GM23248 (cell line): Measurements from ENCODE around the gene OR1K1. TPM values are rescaled to one million over a fixed set of nuclear protein-coding genes. Genes with fewer than 3 reads are reported as not detected.

ENCODE experiments used
- DNase-seq: peaks from one replicate; pipeline ENCODE4 v3.0.0-alpha.2; 2015
- H2AFZ ChIP-seq: fragments of 200-600 bp; sonication (generic); 2 replicates; pipeline ENCODE4 v1.6.1; 2016; ENCODE audit warnings: antibody characterized with exemption
- H3F3A ChIP-seq: fragments of 200-600 bp; sonication (generic); 2 replicates; pipeline ENCODE4 v1.6.1; 2016; ENCODE audit warnings: mild to moderate bottlenecking, antibody characterized with exemption, mixed run types; ENCODE audit not compliant: insufficient read depth
- H3K27ac ChIP-seq: fragments of 200-600 bp; sonication (generic); 2 replicates; pipeline ENCODE4 v1.5.1; 2016; ENCODE audit warnings: mild to moderate bottlenecking
- H3K27me3 ChIP-seq: fragments of 200-600 bp; sonication (generic); replicated peaks from 2 replicates; pipeline ENCODE4 v1.6.1; 2016; ENCODE audit warnings: mild to moderate bottlenecking; ENCODE audit not compliant: insufficient read depth
- H3K36me3 ChIP-seq: fragments of 200-600 bp; sonication (generic); 2 replicates; pipeline ENCODE4 v1.6.1; 2016; ENCODE audit warnings: low read depth, mild to moderate bottlenecking
- H3K4me1 ChIP-seq: fragments of 200-600 bp; sonication (generic); 2 replicates; pipeline ENCODE4 v1.6.1; 2016; ENCODE audit warnings: mild to moderate bottlenecking; ENCODE audit not compliant: insufficient read depth
- H3K4me2 ChIP-seq: fragments of 200-600 bp; sonication (generic); one replicate; pipeline ENCODE4 v1.6.1; 2016; ENCODE audit warnings: mild to moderate bottlenecking; ENCODE audit not compliant: unreplicated experiment
- H3K4me3 ChIP-seq: fragments of 200-600 bp; sonication (generic); 2 replicates; pipeline ENCODE4 v1.5.1; 2016; ENCODE audit warnings: mild to moderate bottlenecking
- H3K79me2 ChIP-seq: fragments of 200-600 bp; sonication (generic); 2 replicates; pipeline ENCODE4 v1.6.1; 2016; ENCODE audit warnings: mild to moderate bottlenecking; ENCODE audit not compliant: insufficient read depth
- H3K9ac ChIP-seq: fragments of 200-600 bp; sonication (generic); 2 replicates; pipeline ENCODE4 v1.6.1; 2016; ENCODE audit warnings: mild to moderate bottlenecking
- H3K9me2 ChIP-seq: fragments of 200-600 bp; sonication (generic); 2 replicates; pipeline ENCODE4 v1.6.1; 2016; ENCODE audit warnings: mixed run types, mild to moderate bottlenecking, moderate library complexity; ENCODE audit not compliant: insufficient read depth
- H3K9me3 ChIP-seq: fragments of 200-600 bp; sonication (generic); one replicate; pipeline ENCODE4 v1.6.1; 2017; ENCODE audit warnings: low read depth
- H4K20me1 ChIP-seq: fragments of 200-600 bp; sonication (generic); 2 replicates; pipeline ENCODE4 v1.6.0; 2016; ENCODE audit not compliant: insufficient read depth
- EZH2 ChIP-seq: fragments of 200-600 bp; sonication (generic); IDR thresholded peaks from 2 replicates; pipeline ENCODE4 v1.6.1; 2018; ENCODE audit warnings: antibody characterized with exemption, mild to moderate bottlenecking; ENCODE audit not compliant: insufficient read depth, poor library complexity, severe bottlenecking
- EZH2phosphoT487 ChIP-seq: fragments of 200-600 bp; sonication (generic); IDR thresholded peaks from 2 replicates; pipeline ENCODE4 v1.6.1; 2018; ENCODE audit warnings: antibody characterized with exemption, moderate library complexity, mild to moderate bottlenecking, low read depth; ENCODE audit not compliant: insufficient read depth
- WGBS, 2 experiments: methylation state at CpG; one replicate each; pipeline ENCODE4 v1.1.6; 2015 to 2017; ENCODE audit warnings: low lambda C conversion rate in 2 of 2, low coverage in 1 of 2; ENCODE audit errors: missing lambda C conversion rate in 2 of 2; 5-methylcytosine and 5-hydroxymethylcytosine counted together
- in situ Hi-C: fragments of 300-500 bp; cut with MboI; formaldehyde crosslinking; loops from 2 replicates; pipeline ENCODE4 v1.15.0; 2020
- polyA plus RNA-seq: library from polyadenylated mRNA; unstranded; fragments of >200 nt; fragmentation: Nextera tagmentation; extraction: Ambion mirVana; gene quantifications from 2 replicates; pipeline ENCODE4 v1.2.1, GENCODE V29; 2016
- total RNA-seq: library from RNA; depleted of rRNA; stranded (reverse); fragments of >200 nt; shearing (Covaris generic); gene quantifications from 2 replicates; pipeline ENCODE4 v1.2.3, GENCODE V29; 2014

OR1K1 gene
- total and polyA plus RNA-seq, 2 experiments from 2014 or later = not detected

GRCh38 chr9:122814545-122814944 lies 14.6 kb downstream of the OR1K1 start:
- WGBS, 2 experiments = 69 to 71% methylated on average over 6 of the region's 6 CpGs
- no peak overlapping the region for H3K4me2 ChIP-seq
- H3K79me2 ChIP-seq = no peaks in the 10 kb centered on the region
- in situ Hi-C loops = loop anchor here (5.0 to 25.0 kb wide), 2 partner anchors 347 to 452 kb away; partner anchors contain the start of gene PTGS1
- peaks cover 5% of the 10 kb centered on the region; the same call in 1 of the 2 replicates for H3K4me1 ChIP-seq
- no peaks in the 10 kb centered on the region for H3K27me3 ChIP-seq
- no peaks in the 10 kb centered on the region for H3K36me3 ChIP-seq
- H3K27ac ChIP-seq = no peak overlapping the region
- H4K20me1 ChIP-seq = no peaks in the 10 kb centered on the region
- H3K9me3 ChIP-seq = no peaks in the 10 kb centered on the region
- H2AFZ ChIP-seq = no peak overlapping the region
- H3K9me2 ChIP-seq = no peaks in the 10 kb centered on the region
- H3K9ac ChIP-seq = no peak overlapping the region
- H3F3A ChIP-seq = no peaks in the 10 kb centered on the region; the same call in 1 of the 2 replicates
- TF ChIP-seq EZH2 = no peak
- TF ChIP-seq EZH2phosphoT487 = no peak
- H3K4me3 ChIP-seq = no peak overlapping the region
- no peak for DNase-seq

- no peak overlapping the region for H3K4me3 ChIP-seq
- no peaks in the 10 kb centered on the region; the same call in 1 of the 2 replicates for H3F3A ChIP-seq
- no peak overlapping the region for H3K27ac ChIP-seq
- no peak overlapping the region for H3K4me2 ChIP-seq
- no peak for TF ChIP-seq EZH2phosphoT487
- no peak for TF ChIP-seq EZH2
- in situ Hi-C loops = loop anchor here (25.0 kb wide), 1 partner anchor 453 kb away; the partner anchor contains the start of gene PTGS1
- no peak overlapping the region for H2AFZ ChIP-seq
- H3K79me2 ChIP-seq = no peaks in the 10 kb centered on the region
- no peak overlapping the region for H3K9ac ChIP-seq
- H3K9me3 ChIP-seq = no peaks in the 10 kb centered on the region
- H3K4me1 ChIP-seq = peaks cover 7% of the 10 kb centered on the region; the same call in 1 of the 2 replicates
- no peaks in the 10 kb centered on the region for H3K9me2 ChIP-seq
- H3K27me3 ChIP-seq = no peaks in the 10 kb centered on the region
- H3K36me3 ChIP-seq = peaks cover 6% of the 10 kb centered on the region; the same call in 1 of the 2 replicates
- DNase-seq = no peak
- H4K20me1 ChIP-seq = no peaks in the 10 kb centered on the region
Observed at GRCh38 chr9:122815544-122815943, 15.6 kb downstream of the OR1K1 start.

DNA sequence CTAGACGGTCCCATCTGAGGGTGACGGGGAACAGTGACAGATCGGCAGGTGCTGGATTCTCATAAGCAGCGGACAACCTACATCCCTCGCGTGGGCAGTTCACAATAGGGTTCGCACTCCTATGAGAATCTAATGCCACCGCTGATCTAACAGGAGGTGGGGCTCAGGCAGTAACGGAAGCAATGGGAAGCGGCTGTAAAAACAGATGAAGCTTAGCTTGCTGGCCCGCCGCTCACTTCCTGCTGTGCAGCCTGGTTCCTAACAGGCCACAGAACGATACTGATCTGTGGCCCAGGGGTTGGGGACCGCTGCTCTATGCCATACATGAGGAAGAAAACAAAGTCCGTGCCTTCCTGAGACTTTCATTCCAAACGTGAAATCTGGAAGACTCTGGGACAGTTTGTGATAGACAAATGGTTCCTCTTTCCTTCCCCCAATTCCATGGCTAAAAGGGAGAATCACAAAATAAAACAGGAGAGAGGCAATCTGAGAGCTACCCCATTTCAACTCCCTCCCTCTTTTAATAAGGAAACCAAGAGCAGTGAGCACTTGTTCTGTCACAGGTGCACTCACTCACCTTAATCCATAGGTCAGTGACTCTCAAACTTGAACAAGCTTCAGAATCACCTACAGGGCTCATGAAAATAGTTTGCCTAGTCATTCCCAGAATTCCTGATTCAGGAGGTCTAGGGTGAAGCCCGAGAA lies 16.4 kb downstream of the OR1K1 start:
- peaks cover 6% of the 10 kb centered on the region; the same call in 1 of the 2 replicates for H3K36me3 ChIP-seq
- H4K20me1 ChIP-seq = no peaks in the 10 kb centered on the region
- in situ Hi-C loops = loop anchor here (25.0 kb wide), 1 partner anchor 454 kb away; the partner anchor contains the start of gene PTGS1
- H3K4me3 ChIP-seq = no peak overlapping the region
- peaks cover 7% of the 10 kb centered on the region; the same call in 1 of the 2 replicates for H3K4me1 ChIP-seq
- no peaks in the 10 kb centered on the region; the same call in 1 of the 2 replicates for H3F3A ChIP-seq
- no peaks in the 10 kb centered on the region for H3K79me2 ChIP-seq
- no peak overlapping the region for H3K9ac ChIP-seq
- H3K27ac ChIP-seq = no peak overlapping the region
- H3K4me2 ChIP-seq = no peak overlapping the region
- WGBS, 2 experiments = 87 to 91% methylated on average over 17 of the region's 17 CpGs
- TF ChIP-seq EZH2phosphoT487 (no peak), EZH2 (no peak)
- no peaks in the 10 kb centered on the region for H3K9me3 ChIP-seq
- no peak for DNase-seq
- H3K27me3 ChIP-seq = no peaks in the 10 kb centered on the region
- H2AFZ ChIP-seq = no peak overlapping the region
- H3K9me2 ChIP-seq = no peaks in the 10 kb centered on the region

DNA sequence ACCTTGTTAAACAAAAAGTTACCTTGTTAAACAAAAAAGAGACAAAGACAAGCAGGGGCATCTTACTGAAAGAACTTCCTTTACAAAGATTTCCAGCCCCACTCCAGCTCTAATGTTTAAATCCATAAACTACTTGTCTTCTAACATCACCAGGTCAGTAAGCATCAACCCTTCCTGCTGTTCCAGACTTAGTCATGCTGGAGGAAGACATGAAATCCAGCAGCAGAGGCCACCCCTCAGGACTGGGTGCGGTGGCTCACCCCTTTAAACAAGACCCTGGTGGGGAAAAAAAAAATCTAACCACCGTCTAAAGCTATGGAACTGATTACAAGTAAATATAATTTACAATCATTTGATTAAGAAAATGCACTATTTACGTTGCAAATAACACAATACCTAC lies 19.4 kb downstream of the OR1K1 start:
- no peak overlapping the region for H3K4me3 ChIP-seq
- H3K9me2 ChIP-seq = no peaks in the 10 kb centered on the region
- TF ChIP-seq EZH2phosphoT487 (no peak), EZH2 (no peak)
- H2AFZ ChIP-seq = no peak overlapping the region
- H3K9ac ChIP-seq = no peak overlapping the region
- 66% methylated on average over 3 of the region's 3 CpGs for WGBS, 2 experiments
- peaks cover 17% of the 10 kb centered on the region for H3K79me2 ChIP-seq
- no peaks in the 10 kb centered on the region for H3K27me3 ChIP-seq
- no peak overlapping the region for H3K27ac ChIP-seq
- H3K9me3 ChIP-seq = no peaks in the 10 kb centered on the region
- peak; percentile 34 for DNase-seq
- no peaks in the 10 kb centered on the region for H3F3A ChIP-seq
- no peaks in the 10 kb centered on the region for H4K20me1 ChIP-seq
- in situ Hi-C loops = loop anchor here (25.0 kb wide), 1 partner anchor 457 kb away; the partner anchor contains the start of gene PTGS1
- H3K36me3 ChIP-seq = peaks cover 8% of the 10 kb centered on the region; the same call in 1 of the 2 replicates
- peaks cover 7% of the 10 kb centered on the region; the same call in 1 of the 2 replicates for H3K4me1 ChIP-seq
- H3K4me2 ChIP-seq = no peak overlapping the region
